SK-N-SH (cell line): ENCODE data around the gene HDAC4. TPM values are rescaled to one million over a fixed set of nuclear protein-coding genes. Genes with fewer than 3 reads are reported as not detected.

Experiments
- CTCF ChIA-PET: fragments of 300-600, 350-600 bp; formaldehyde crosslinking; extraction: SDS; loops from one replicate; lab custom pipeline; 2021; lab: Yijun Ruan, JAX
- POLR2A ChIA-PET: fragments of 350-600 bp; sonication (Branson Sonifier 250); formaldehyde crosslinking; extraction: SDS; loops from one replicate; lab custom pipeline; 2020; ENCODE audit warnings: antibody characterized with exemption, inconsistent platforms; lab: Yijun Ruan, JAX
- DNase-seq: peaks from one replicate; pipeline ENCODE4 v3.0.0; 2012
- H2AFZ ChIP-seq: fragments of 200-600 bp; sonication (generic); 2 replicates; pipeline ENCODE4 v1.8.1; 2016; ENCODE audit warnings: antibody characterized with exemption, mild to moderate bottlenecking, low read depth
- H3F3A ChIP-seq: fragments of 200-600 bp; sonication (generic); replicated peaks from 2 replicates; pipeline ENCODE3; 2016; ENCODE audit warnings: antibody characterized with exemption, mild to moderate bottlenecking; ENCODE audit not compliant: insufficient read depth
- H3K27ac ChIP-seq, 2 experiments: fragments of 200-500 bp in 1 of 2; fragments of 200-600 bp in 1 of 2; sonication (Bioruptor generic) in 1 of 2; sonication (generic), shearing (Covaris generic) in 1 of 2; 2 replicates each; pipeline versions ENCODE4 v1.5.1 to v1.6.1; 2014 to 2016; ENCODE audit warnings: low read depth in 2 of 2, inconsistent platforms in 1 of 2, low read length in 1 of 2, mild to moderate bottlenecking in 1 of 2, mixed read lengths in 1 of 2
- H3K27me3 ChIP-seq: fragments of 200-600 bp; sonication (generic), shearing (Covaris generic); 2 replicates; pipeline ENCODE4 v1.6.1; 2016; ENCODE audit warnings: mixed run types; ENCODE audit not compliant: insufficient read depth
- H3K36me3 ChIP-seq, 2 experiments: fragments of 200-500 bp in 1 of 2; fragments of 200-600 bp in 1 of 2; sonication (Bioruptor generic) in 1 of 2; sonication (generic) in 1 of 2; replicated peaks in 1 of 2; 2 replicates each; pipeline versions ENCODE3 to v1.5.1; 2014 to 2016; ENCODE audit warnings: low read length in 1 of 2, mild to moderate bottlenecking in 1 of 2; ENCODE audit not compliant: insufficient read depth in 2 of 2, control insufficient read depth in 1 of 2
- H3K4me1 ChIP-seq, 2 experiments: fragments of 200-500 bp in 1 of 2; fragments of 200-600 bp in 1 of 2; sonication (Bioruptor generic) in 1 of 2; sonication (generic), shearing (Covaris generic) in 1 of 2; 2 replicates each; pipeline versions ENCODE4 v1.5.1 to v1.6.1; 2014 to 2016; ENCODE audit warnings: low read depth in 1 of 2, low read length in 1 of 2, mixed run types in 1 of 2; ENCODE audit not compliant: insufficient read depth in 2 of 2, control insufficient read depth in 1 of 2
- H3K4me2 ChIP-seq: fragments of 200-600 bp; sonication (generic), shearing (Covaris generic); 2 replicates; pipeline ENCODE4 v1.6.1; 2017; ENCODE audit warnings: mixed run types
- H3K4me3 ChIP-seq, 2 experiments: fragments of 200-500 bp in 1 of 2; fragments of 200-600 bp in 1 of 2; sonication (Bioruptor generic) in 1 of 2; sonication (generic), shearing (Covaris generic) in 1 of 2; 2 replicates each; pipeline versions ENCODE4 v1.5.1 to v1.8.1; 2014 to 2016; ENCODE audit warnings: low read depth in 2 of 2, inconsistent platforms in 1 of 2, low read length in 1 of 2, mild to moderate bottlenecking in 1 of 2, mixed read lengths in 1 of 2, moderate library complexity in 1 of 2
- H3K79me2 ChIP-seq: fragments of 200-600 bp; sonication (generic); 2 replicates; pipeline ENCODE4 v1.8.1; 2017; ENCODE audit warnings: mild to moderate bottlenecking; ENCODE audit not compliant: insufficient read depth
- H3K9ac ChIP-seq: fragments of 200-600 bp; sonication (generic); 2 replicates; pipeline ENCODE4 v1.6.1; 2017; ENCODE audit warnings: mixed run types
- H3K9me2 ChIP-seq: fragments of 200-600 bp; sonication (generic); 2 replicates; pipeline ENCODE4 v1.6.1; 2017; ENCODE audit warnings: mixed run types
- H3K9me3 ChIP-seq: fragments of 200-600 bp; sonication (generic); 2 replicates; pipeline ENCODE4 v1.6.1; 2017; ENCODE audit warnings: mixed run types, mild to moderate bottlenecking, moderate library complexity
- H4K20me1 ChIP-seq: fragments of 200-600 bp; sonication (generic); 2 replicates; pipeline ENCODE4 v1.6.1; 2017; ENCODE audit warnings: mild to moderate bottlenecking, mixed run types; ENCODE audit not compliant: insufficient read depth
- GABPA ChIP-seq: IDR thresholded peaks from 2 replicates; pipeline ENCODE4 v1.4.0; 2012; ENCODE audit warnings: low read depth, mild to moderate bottlenecking
- JUND ChIP-seq: IDR thresholded peaks from 2 replicates; pipeline ENCODE4 v1.4.0; 2012
- PBX3 ChIP-seq: IDR thresholded peaks from 2 replicates; pipeline ENCODE4; 2012
- REST ChIP-seq: IDR thresholded peaks from 2 replicates; pipeline ENCODE4 v1.6.1; 2012; ENCODE audit warnings: mild to moderate bottlenecking, low read depth, low read length, moderate library complexity
- YY1 ChIP-seq: IDR thresholded peaks from 2 replicates; pipeline ENCODE4 v1.4.0; 2012; ENCODE audit warnings: low read depth, mild to moderate bottlenecking
- WGBS: methylation state at CpG from one replicate; pipeline ENCODE4 v1.1.6; 2017; ENCODE audit warnings: low lambda C conversion rate; 5-methylcytosine and 5-hydroxymethylcytosine counted together
- polyA plus RNA-seq, 3 experiments: library from polyadenylated mRNA; depleted of rRNA; stranded (reverse); fragments of >200 nt; gene quantifications; 2 replicates each; pipeline ENCODE4 v1.2.3, GENCODE V29; 2012

HDAC4 gene
- polyA plus RNA-seq, 1 of the 3 experiments (the other 2 are of a cell fraction) = 5.5 TPM

- no peaks in the 10 kb centered on the region for H3K27me3 ChIP-seq
- 94% methylated on average over 25 of the region's 27 CpGs for WGBS
- CTCF ChIA-PET = interaction anchor here (0.7 to 8.1 kb wide), 13 partner anchors 10 to 904 kb away, joined by 3 to 101 read pairs (median 4); no protein-coding TSS in a partner anchor
These were observed 308.1 kb downstream of the HDAC4 start for GRCh38 chr2:239092571-239093294.

GRCh38 chr2:239089884-239090283 is 310.9 kb downstream of the HDAC4 start:
- CTCF ChIA-PET = interaction anchor here (2.5 kb wide), 1 partner anchor 16 kb away, joined by 13 read pairs; no protein-coding TSS in a partner anchor

More at GRCh38 chr2:239092571-239093294, 308.1 kb downstream of the HDAC4 start:
- H3K4me3 ChIP-seq = no peak overlapping the region
- peaks cover 0 to 64% of the 10 kb centered on the region in 2 experiments; a peak in 1 of 4 replicates for H3K4me1 ChIP-seq
- H3K79me2 ChIP-seq = no peaks in the 10 kb centered on the region
- DNase-seq = no peak
- H3K4me2 ChIP-seq = no peak overlapping the region
- H3K36me3 ChIP-seq = peaks cover 0 to 2% of the 10 kb centered on the region in 2 experiments
- no peaks in the 10 kb centered on the region for H3K9me3 ChIP-seq
- POLR2A ChIA-PET = interaction anchor here (0.9 to 1.1 kb wide), 4 partner anchors 9 to 53 kb away, joined by 3 to 5 read pairs (median 4); no protein-coding TSS in a partner anchor
- peak overlapping the region in 1 of 2 experiments; percentile 95; a peak in 2 of 4 replicates for H3K27ac ChIP-seq
- H3K9ac ChIP-seq = no peak overlapping the region
- H2AFZ ChIP-seq = no peak overlapping the region
- no peaks in the 10 kb centered on the region for H4K20me1 ChIP-seq
- TF ChIP-seq YY1 (no peak), GABPA (no peak), JUND (no peak), REST (no peak)
- H3K9me2 ChIP-seq = no peaks in the 10 kb centered on the region
- H3F3A ChIP-seq = no peaks in the 10 kb centered on the region

More at GRCh38 chr2:239089884-239090283, 310.9 kb downstream of the HDAC4 start:
- Histone ChIP-seq H3K9me3 (no peaks in the 10 kb centered on the region), H3K9ac (no peak overlapping the region), H3K9me2 (no peaks in the 10 kb centered on the region), H3K27ac (no peak overlapping the region), H3K4me3 (no peak overlapping the region), H3K79me2 (no peaks in the 10 kb centered on the region), H3F3A (no peaks in the 10 kb centered on the region), H4K20me1 (no peaks in the 10 kb centered on the region), H3K4me2 (no peak overlapping the region), H3K4me1 (peaks cover 0 to 38% of the 10 kb centered on the region in 2 experiments; a peak in 1 of 4 replicates), H3K27me3 (no peaks in the 10 kb centered on the region), H2AFZ (no peak overlapping the region), H3K36me3 (peaks cover 0 to 2% of the 10 kb centered on the region in 2 experiments)
- DNase-seq = no peak
- no peak for TF ChIP-seq PBX3
- POLR2A ChIA-PET = no interaction called here
- WGBS = 95% methylated on average over 7 of the region's 13 CpGs
